HepG2 (cell line): ENCODE measurements around the gene PKNOX2. TPM values are rescaled to one million over a fixed set of nuclear protein-coding genes. Genes with fewer than 3 reads are reported as not detected.

Source experiments
- ATAC-seq: fragments of 200-7000 bp; cut with Tn5 transposase; 3 replicates; pipeline ENCODE4 v1.9.1; 2020; ENCODE audit warnings: mild to moderate bottlenecking, moderate library complexity
- BruUV-seq: library from RNA; stranded (reverse); fragments of 400-500 nt; replicated peaks from 2 replicates; lab custom pipeline; 2021; lab: Mats Ljungman, UMichigan
- CTCF ChIA-PET: fragments of 300-600 bp; formaldehyde crosslinking; extraction: SDS; loops from one replicate; lab custom pipeline; 2021; ENCODE audit warnings: low total read pairs, inconsistent platforms, low intra/inter-chr PET ratio; lab: Yijun Ruan, JAX
- POLR2A ChIA-PET: fragments of 350-600 bp; sonication (Branson Sonifier 250); formaldehyde crosslinking; loops from one replicate; lab custom pipeline; 2020; ENCODE audit warnings: antibody characterized with exemption, inconsistent platforms; lab: Yijun Ruan, JAX
- DNase-seq: peaks from one replicate; pipeline ENCODE4 v3.0.0-alpha.2; 2015; ENCODE audit warnings: low spot score
- FAIRE-seq: peaks from 3 replicates; lab custom pipeline; 2011; peaks lifted over from hg19 to GRCh38; lab: Jason Lieb, UNC
- H2AFZ ChIP-seq: one replicate; pipeline ENCODE4 v1.6.1; 2011; ENCODE audit warnings: low read length, inconsistent platforms
- H3K27ac ChIP-seq: fragments of 300-600 bp; 3 replicates; pipeline ENCODE4 v1.8.0; 2011; ENCODE audit warnings: mixed run types, mild to moderate bottlenecking, mixed read lengths, low read length, inconsistent platforms; ENCODE audit not compliant: insufficient read depth; ENCODE audit errors: extremely low read length
- H3K27me3 ChIP-seq, 2 experiments: fragments of 200-600 bp in 1 of 2; 2 replicates in 1 of 2; 3 replicates in 1 of 2; pipeline versions ENCODE4 v1.6.0 to v1.8.0; 2011; ENCODE audit warnings: low read length in 2 of 2, mild to moderate bottlenecking in 2 of 2, moderate library complexity in 2 of 2, inconsistent platforms in 1 of 2; ENCODE audit not compliant: insufficient read depth in 2 of 2, control insufficient read depth in 1 of 2
- H3K36me3 ChIP-seq, 2 experiments: fragments of 200-600 bp in 1 of 2; replicated peaks in 1 of 2; 2 replicates in 1 of 2; 3 replicates in 1 of 2; pipeline versions ENCODE4 v1.5.1 to v1.8.0; 2011; ENCODE audit warnings: low read length in 2 of 2, inconsistent platforms in 1 of 2; ENCODE audit not compliant: insufficient read depth in 2 of 2, control insufficient read depth in 1 of 2
- H3K4me1 ChIP-seq: 2 replicates; pipeline ENCODE4 v1.5.1; 2012; ENCODE audit warnings: low read length, inconsistent platforms; ENCODE audit not compliant: insufficient read depth
- H3K4me2 ChIP-seq: 2 replicates; pipeline ENCODE4 v1.6.0; 2011; ENCODE audit warnings: low read depth, low read length, inconsistent platforms
- H3K4me3 ChIP-seq, 3 experiments: fragments of 200-600 bp in 1 of 3; sonication (generic), shearing (Covaris generic) in 1 of 3; replicated peaks in 1 of 3; 2 replicates each; pipeline ENCODE4 v1.5.1; 2011 to 2016; ENCODE audit warnings: low read length in 3 of 3, inconsistent platforms in 2 of 3, low read depth in 2 of 3, mild to moderate bottlenecking in 2 of 3, control low read depth in 1 of 3, mixed read lengths in 1 of 3; ENCODE audit not compliant: insufficient read depth in 1 of 3
- H3K79me2 ChIP-seq: one replicate; pipeline ENCODE4 v1.6.1; 2011; ENCODE audit warnings: low read length, inconsistent platforms; ENCODE audit not compliant: insufficient read depth
- H3K9ac ChIP-seq: 2 replicates; pipeline ENCODE4 v1.6.0; 2011; ENCODE audit warnings: mild to moderate bottlenecking, low read depth, low read length, inconsistent platforms; ENCODE audit not compliant: insufficient read depth
- H3K9me3 ChIP-seq: 2 replicates; pipeline ENCODE4 v1.5.1; 2012; ENCODE audit warnings: mild to moderate bottlenecking, low read length
- H4K20me1 ChIP-seq: 2 replicates; pipeline ENCODE4 v1.6.0; 2011; ENCODE audit warnings: inconsistent platforms, mild to moderate bottlenecking, low read length, moderate library complexity; ENCODE audit not compliant: insufficient read depth
- BHLHE40 ChIP-seq: IDR thresholded peaks from 2 replicates; pipeline ENCODE4 v1.6.1; 2011; ENCODE audit warnings: low read length, improper control_type of control experiment
- MATR3 ChIP-seq: sonication (generic); formaldehyde crosslinking; IDR thresholded peaks from 2 replicates; pipeline ENCODE4 v1.4.0; 2020; ENCODE audit warnings: missing genetic modification reagents
- MXI1 ChIP-seq: IDR thresholded peaks from 3 replicates; pipeline ENCODE4 v1.6.1; 2012; ENCODE audit warnings: low read depth, low read length, inconsistent platforms, borderline replicate concordance
- SP5 ChIP-seq: IDR thresholded peaks from 2 replicates; pipeline ENCODE4 v1.6.1; 2016; ENCODE audit warnings: low read depth, borderline replicate concordance
- TAF1 ChIP-seq: sonication (generic); formaldehyde crosslinking; IDR thresholded peaks from 2 replicates; pipeline ENCODE4 v1.4.0; 2020; ENCODE audit warnings: missing genetic modification reagents
- ZFP36 ChIP-seq: fragments of 150-350 bp; IDR thresholded peaks from 2 replicates; pipeline ENCODE4 v1.6.1; 2018; ENCODE audit warnings: borderline replicate concordance, low read length, low read depth; ENCODE audit not compliant: partially characterized antibody
- ZFP82 ChIP-seq: sonication (generic); formaldehyde crosslinking; IDR thresholded peaks from 2 replicates; pipeline ENCODE4 v1.5.1; 2020; ENCODE audit warnings: mild to moderate bottlenecking, missing genetic modification reagents, borderline replicate concordance
- ZNF510 ChIP-seq: sonication (generic); formaldehyde crosslinking; IDR thresholded peaks from 2 replicates; pipeline ENCODE4 v1.4.0; 2020; ENCODE audit warnings: low read depth, mild to moderate bottlenecking, missing genetic modification reagents
- ZNF768 ChIP-seq: sonication (generic); formaldehyde crosslinking; IDR thresholded peaks from 2 replicates; pipeline ENCODE4 v1.4.0; 2020; ENCODE audit warnings: missing genetic modification reagents
- WGBS: methylation state at CpG from one replicate; pipeline ENCODE4 v1.1.6; 2017; ENCODE audit warnings: low lambda C conversion rate; 5-methylcytosine and 5-hydroxymethylcytosine counted together
- in situ Hi-C: cut with HindIII; loops from 2 replicates; pipeline ENCODE4 v1.10.0; 2017; ENCODE audit warnings: low pct_unique_long_range_greater_than_20kb; ENCODE audit not compliant: extremely low pct_ligation_motif_present
- intact Hi-C: fragments of 100-400 bp; cut with micrococcal nuclease; formaldehyde crosslinking; loops from one replicate; pipeline ENCODE4 v1.10.0; 2022; ENCODE audit not compliant: unreplicated experiment
- polyA plus RNA-seq, 8 experiments: library from polyadenylated mRNA; depleted of rRNA in 3 of 8; stranded (reverse) in 7 of 8; unstranded in 1 of 8; fragments of >200 nt; fragmentation: Illumina TruSeq in 4 of 8; extraction: Trizol in 4 of 8; gene quantifications; 2 replicates each; pipeline versions ENCODE4 v1.2.1 to v1.2.3, GENCODE V29; 2011 to 2016; ENCODE audit warnings: low read depth in 4 of 8, missing spikeins in 1 of 8, mixed read lengths in 1 of 8; ENCODE audit not compliant: insufficient read depth in 1 of 8
- total RNA-seq, 5 experiments: library from RNA; depleted of rRNA; stranded (reverse); fragments of >200 nt; fragmentation: Illumina TruSeq; extraction: Trizol; gene quantifications; 2 replicates each; pipeline ENCODE4 v1.2.3, GENCODE V29; 2016; ENCODE audit warnings: low read depth in 1 of 5
- TF ChIP-seq, protein P1 (sequence below): sonication (generic); formaldehyde crosslinking; IDR thresholded peaks from 2 replicates; pipeline ENCODE4 v1.5.1; 2020; ENCODE audit warnings: mild to moderate bottlenecking, missing genetic modification reagents, moderate library complexity
- TF ChIP-seq, protein P2 (sequence below): IDR thresholded peaks from 2 replicates; pipeline ENCODE4 v1.6.1; 2016; ENCODE audit warnings: missing biosample characterization, missing genetic modification reagents, low read depth
- TF ChIP-seq, protein P3 (sequence below): sonication (generic); formaldehyde crosslinking; IDR thresholded peaks from 2 replicates; pipeline ENCODE4 v1.4.0; 2020; ENCODE audit warnings: missing genetic modification reagents
- TF ChIP-seq, protein P4 (sequence below): sonication (generic); formaldehyde crosslinking; IDR thresholded peaks from 2 replicates; pipeline ENCODE4 v1.5.0; 2020; ENCODE audit warnings: missing genetic modification reagents

The PKNOX2 gene
- total and polyA plus RNA-seq, 2 of the 13 experiments (the other 11 are each of a cell fraction or from before 2014, with no cell fraction given) = not detected

DNA sequence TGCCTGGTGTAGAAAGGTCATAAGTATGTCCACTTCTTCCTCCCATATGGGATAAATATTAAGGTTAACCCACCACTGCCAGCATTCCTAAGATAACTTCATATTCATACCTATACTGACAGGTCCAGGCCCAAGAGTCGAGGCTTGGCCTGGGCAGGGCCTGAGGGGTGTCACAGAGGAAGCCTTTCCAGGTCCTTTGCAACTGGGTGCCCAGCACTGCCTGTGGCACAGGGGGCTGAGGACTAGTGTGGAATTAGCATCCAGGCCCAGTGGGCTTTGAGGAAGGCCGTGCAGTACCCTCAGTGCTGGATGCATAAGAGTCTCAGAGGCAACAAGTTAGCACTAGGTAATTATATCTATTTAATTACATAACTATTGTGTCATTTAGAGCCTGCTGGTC, 65.4 kb downstream of the PKNOX2 start:
- H3K9ac ChIP-seq = no peak overlapping the region
- no peak for ATAC-seq
- peaks cover 7% of the 10 kb centered on the region for H3K4me1 ChIP-seq
- H2AFZ ChIP-seq = no peak overlapping the region
- H3K4me3 ChIP-seq = no peak overlapping the region
- TF ChIP-seq, protein P1, sequence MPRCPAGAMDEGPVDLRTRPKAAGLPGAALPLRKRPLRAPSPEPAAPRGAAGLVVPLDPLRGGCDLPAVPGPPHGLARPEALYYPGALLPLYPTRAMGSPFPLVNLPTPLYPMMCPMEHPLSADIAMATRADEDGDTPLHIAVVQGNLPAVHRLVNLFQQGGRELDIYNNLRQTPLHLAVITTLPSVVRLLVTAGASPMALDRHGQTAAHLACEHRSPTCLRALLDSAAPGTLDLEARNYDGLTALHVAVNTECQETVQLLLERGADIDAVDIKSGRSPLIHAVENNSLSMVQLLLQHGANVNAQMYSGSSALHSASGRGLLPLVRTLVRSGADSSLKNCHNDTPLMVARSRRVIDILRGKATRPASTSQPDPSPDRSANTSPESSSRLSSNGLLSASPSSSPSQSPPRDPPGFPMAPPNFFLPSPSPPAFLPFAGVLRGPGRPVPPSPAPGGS = no peak
- no peak for TF ChIP-seq ZNF510
- no peak for TF ChIP-seq MXI1
- TF ChIP-seq ZFP82 (CRISPR knock-in tag) = no peak
- TF ChIP-seq MATR3 = no peak
- no peak for TF ChIP-seq ZFP36
- TF ChIP-seq, protein P2, sequence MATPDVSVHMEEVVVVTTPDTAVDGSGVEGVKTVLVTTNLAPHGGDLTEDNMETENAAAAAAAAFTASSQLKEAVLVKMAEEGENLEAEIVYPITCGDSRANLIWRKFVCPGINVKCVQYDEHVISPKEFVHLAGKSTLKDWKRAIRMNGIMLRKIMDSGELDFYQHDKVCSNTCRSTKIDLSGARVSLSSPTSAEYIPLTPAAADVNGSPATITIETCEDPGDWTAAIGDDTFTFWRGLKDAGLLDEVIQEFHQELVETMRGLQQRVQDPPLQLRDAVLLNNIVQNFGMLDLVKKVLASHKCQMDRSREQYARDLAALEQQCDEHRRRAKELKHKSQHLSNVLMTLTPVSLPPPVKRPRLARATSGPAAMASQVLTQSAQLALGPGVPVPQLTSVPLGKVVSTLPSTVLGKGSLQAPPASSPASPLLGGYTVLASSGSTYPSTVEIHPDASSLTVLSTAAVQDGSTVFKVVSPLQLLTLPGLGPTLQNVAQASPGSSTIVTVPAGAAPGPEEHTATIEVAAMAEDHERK (CRISPR knock-in tag) = no peak
- TF ChIP-seq, protein P3, sequence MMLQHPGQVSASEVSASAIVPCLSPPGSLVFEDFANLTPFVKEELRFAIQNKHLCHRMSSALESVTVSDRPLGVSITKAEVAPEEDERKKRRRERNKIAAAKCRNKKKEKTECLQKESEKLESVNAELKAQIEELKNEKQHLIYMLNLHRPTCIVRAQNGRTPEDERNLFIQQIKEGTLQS (CRISPR knock-in tag) = no peak
- no peak for TF ChIP-seq BHLHE40
- TF ChIP-seq ZNF768 (CRISPR knock-in tag) = no peak
- TF ChIP-seq TAF1 (CRISPR knock-in tag) = no peak
- no peak for TF ChIP-seq SP5
- TF ChIP-seq, protein P4, sequence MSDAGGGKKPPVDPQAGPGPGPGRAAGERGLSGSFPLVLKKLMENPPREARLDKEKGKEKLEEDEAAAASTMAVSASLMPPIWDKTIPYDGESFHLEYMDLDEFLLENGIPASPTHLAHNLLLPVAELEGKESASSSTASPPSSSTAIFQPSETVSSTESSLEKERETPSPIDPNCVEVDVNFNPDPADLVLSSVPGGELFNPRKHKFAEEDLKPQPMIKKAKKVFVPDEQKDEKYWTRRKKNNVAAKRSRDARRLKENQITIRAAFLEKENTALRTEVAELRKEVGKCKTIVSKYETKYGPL = no peak
- WGBS = no CpG with 5 or more reads among the region's 2 CpGs
- H3K27me3 ChIP-seq = peaks cover 4 to 14% of the 10 kb centered on the region in 2 experiments; a peak in 4 of 5 replicates
- ChIA-PET POLR2A (no interaction called here), CTCF (no interaction called here)
- no peak overlapping the region for H3K27ac ChIP-seq
- intact Hi-C loops = loop anchor here (10.0 kb wide), 1 partner anchor 65 kb away; the partner anchor contains the start of gene PKNOX2
- no peaks in the 10 kb centered on the region for H4K20me1 ChIP-seq
- no peaks in the 10 kb centered on the region for H3K36me3 ChIP-seq
- no TSS peak for BruUV-seq
- DNase-seq = no peak
- FAIRE-seq = no peak
- no peaks in the 10 kb centered on the region for H3K79me2 ChIP-seq
- in situ Hi-C loops = no loop called here
- no peaks in the 10 kb centered on the region for H3K9me3 ChIP-seq
- H3K4me2 ChIP-seq = no peak overlapping the region
